ENCODE data around the gene MCFD2.

- TF ChIP-seq CTCF (IDR thresholded peaks at IDR 0.05), result no peak
- no peak for TF ChIP-seq EZH2phosphoT487 (IDR thresholded peaks at IDR 0.05)
- no peak for TF ChIP-seq EZH2 (IDR thresholded peaks at IDR 0.05)
Observed at GRCh38 chr2:46866770-46867246, 48.8 kb downstream of the MCFD2 start.

All from neural progenitor cell (in vitro differentiated cells).